Lung (tissue), 12 donors: ENCODE data around the gene PRR16. TPM values are rescaled to one million over a fixed set of nuclear protein-coding genes. Genes with fewer than 3 reads are reported as not detected.

ENCODE experiments used
- ATAC-seq: fragments of 200-7000 bp; cut with Tn5 transposase; one replicate; pipeline ENCODE4 v1.9.1; 2020; ENCODE audit warnings: moderate number of reproducible peaks; ENCODE audit not compliant: insufficient read depth, low FRiP score
- DNase-seq, 3 donors: peaks; one replicate each; pipeline ENCODE4 v3.0.0-alpha.2; 2013 to 2017
- H3K27ac ChIP-seq, 2 donors: one replicate each; pipeline ENCODE4 v1.5.1; 2013; ENCODE audit warnings: mild to moderate bottlenecking in 2 of 2, moderate library complexity in 2 of 2, control low read depth in 1 of 2, inconsistent platforms in 1 of 2, low read depth in 1 of 2, low read length in 1 of 2
- H3K27me3 ChIP-seq, 3 donors: one replicate each; pipeline ENCODE4 v1.5.1; 2013; ENCODE audit warnings: low read length in 2 of 3; ENCODE audit not compliant: control insufficient read depth in 3 of 3, insufficient read depth in 3 of 3
- H3K36me3 ChIP-seq, 4 donors: one replicate each; pipeline ENCODE4 v1.5.1; 2013; ENCODE audit warnings: low read length in 4 of 4, mild to moderate bottlenecking in 1 of 4, moderate library complexity in 1 of 4; ENCODE audit not compliant: control insufficient read depth in 4 of 4, insufficient read depth in 4 of 4
- H3K4me1 ChIP-seq, 5 donors: one replicate each; pipeline ENCODE4 v1.5.1; 2013; ENCODE audit warnings: low read length in 5 of 5, mild to moderate bottlenecking in 2 of 5, moderate library complexity in 1 of 5; ENCODE audit not compliant: control insufficient read depth in 5 of 5, insufficient read depth in 5 of 5
- H3K4me3 ChIP-seq: one replicate; pipeline ENCODE4 v1.5.1; 2013; ENCODE audit warnings: mild to moderate bottlenecking, control low read depth, moderate library complexity
- H3K9ac ChIP-seq, 2 donors: one replicate each; pipeline ENCODE4 v1.5.1; 2013; ENCODE audit warnings: low read length in 2 of 2, control low read depth in 1 of 2; ENCODE audit not compliant: insufficient read depth in 1 of 2
- H3K9me3 ChIP-seq, 4 donors: one replicate each; pipeline ENCODE4 v1.5.1; 2013; ENCODE audit warnings: low read length in 3 of 4, mild to moderate bottlenecking in 1 of 4, moderate library complexity in 1 of 4; ENCODE audit not compliant: control insufficient read depth in 4 of 4, insufficient read depth in 3 of 4
- WGBS, 2 donors: extraction: QIAGEN DNeasy Blood & Tissue Kit; methylation state at CpG; one replicate each; pipeline ENCODE4 v1.1.7; 2013; 5-methylcytosine and 5-hydroxymethylcytosine counted together
- polyA plus RNA-seq, 2 donors: library from polyadenylated mRNA; stranded (reverse); fragments of 200-250 nt; gene quantifications; one replicate each; pipeline ENCODE4 v1.2.1, GENCODE V29; 2013
- total RNA-seq, 2 donors: library from RNA; depleted of rRNA in 1 of 2; stranded (reverse); fragments of >200 nt in 1 of 2; gene quantifications; one replicate each; pipeline ENCODE4 v1.2.1, GENCODE V29; 2014 to 2021
- TF ChIP-seq, protein P1 (sequence below): IDR thresholded peaks from 2 replicates; pipeline ENCODE4 v1.5.1; 2012; ENCODE audit warnings: mild to moderate bottlenecking; ENCODE audit errors: control extremely low read depth, extremely low read depth
- donor health status: control.
- donor health status: control.
- donor health status: Bipolar disorder and iron deficiency.
- donor health status: healthy.
- donor health status: DM: yes; HTN: yes; CAD: no.

The PRR16 gene
- total and polyA plus RNA-seq, 4 donors: 1.1 to 6.6 (median 5.9) TPM

DNA sequence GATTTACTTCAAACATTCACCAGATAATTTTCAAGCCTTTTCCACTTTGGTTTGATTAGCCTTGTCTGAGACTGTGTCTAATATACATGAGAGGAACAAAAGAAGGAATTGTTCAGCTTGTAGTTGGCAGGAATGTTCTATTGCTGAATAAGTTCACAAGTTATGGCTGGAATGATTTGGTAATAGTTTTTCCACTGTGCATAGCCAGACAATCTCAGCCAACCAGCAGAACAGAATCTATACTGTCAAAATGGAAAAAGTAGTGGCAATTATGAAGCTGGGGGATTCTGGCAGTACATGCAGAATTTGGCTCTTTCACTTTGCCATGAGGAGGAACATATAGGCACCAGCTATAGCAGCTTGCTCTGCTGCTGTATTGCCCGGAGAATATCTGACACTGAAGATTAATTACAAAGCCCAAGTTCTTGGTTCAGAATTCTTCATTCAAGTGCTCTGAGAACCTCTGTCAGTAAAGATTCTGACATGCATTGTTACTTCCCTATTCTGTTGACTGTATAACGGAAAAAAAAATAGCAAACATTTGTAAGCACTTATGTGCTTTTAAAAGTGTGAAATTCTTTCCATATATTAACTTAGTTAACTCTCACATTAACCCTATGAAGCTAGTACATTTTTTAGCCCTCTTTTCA lies 150.6 kb downstream of the PRR16 start:
- peak in 2 of 3 donors; percentile 73 to 81 for DNase-seq
- WGBS, 2 donors: 10 to 22% methylated on average over 2 of the region's 2 CpGs

DNA sequence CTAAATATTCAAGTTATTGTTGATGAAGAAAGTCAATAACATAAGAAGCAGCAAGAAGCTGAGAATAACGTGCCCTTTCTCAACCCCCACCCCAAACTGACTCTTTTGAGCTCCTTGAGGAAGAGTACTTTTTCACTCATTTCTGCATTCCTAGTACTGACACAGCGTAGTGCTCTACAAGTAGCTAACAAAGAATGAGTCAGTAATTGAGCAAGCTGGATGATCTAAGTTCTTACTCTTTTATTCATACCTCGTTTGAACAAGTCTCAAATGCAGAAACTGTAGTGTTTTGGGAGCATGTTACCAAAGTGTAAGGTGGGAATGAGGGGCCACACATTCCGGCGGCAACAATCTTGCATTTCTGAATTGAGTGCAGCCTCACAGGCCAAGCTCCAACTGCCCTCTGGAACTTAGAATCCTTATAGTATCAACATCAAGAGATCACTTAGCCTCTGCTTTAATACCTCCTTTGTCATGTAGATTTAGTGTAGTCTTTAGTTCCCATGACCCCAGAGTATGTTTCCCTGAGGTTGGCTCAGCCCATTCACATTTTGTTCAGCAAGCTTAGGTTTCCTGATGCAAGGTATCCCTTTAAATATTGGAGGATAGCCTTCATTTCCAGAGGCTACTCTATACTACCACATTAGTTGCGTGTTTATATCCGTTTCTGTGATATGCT lies 152.0 kb downstream of the PRR16 start:
- no peaks in the 10 kb centered on the region for H3K27me3 ChIP-seq
- DNase-seq (no peak), ATAC-seq (no peak)
- 67 to 75% methylated on average over 7 of the region's 7 CpGs for WGBS, 2 donors
- H3K36me3 ChIP-seq: no peaks in the 10 kb centered on the region
- no peak overlapping the region for H3K9ac ChIP-seq
- no peak overlapping the region for H3K4me3 ChIP-seq
- H3K27ac ChIP-seq: no peak overlapping the region
- peaks cover 0 to 2% (median 0%) of the 10 kb centered on the region in 4 donors for H3K9me3 ChIP-seq
- peaks cover 0 to 12% (median 0%) of the 10 kb centered on the region in 5 donors for H3K4me1 ChIP-seq
- TF ChIP-seq, protein P1, sequence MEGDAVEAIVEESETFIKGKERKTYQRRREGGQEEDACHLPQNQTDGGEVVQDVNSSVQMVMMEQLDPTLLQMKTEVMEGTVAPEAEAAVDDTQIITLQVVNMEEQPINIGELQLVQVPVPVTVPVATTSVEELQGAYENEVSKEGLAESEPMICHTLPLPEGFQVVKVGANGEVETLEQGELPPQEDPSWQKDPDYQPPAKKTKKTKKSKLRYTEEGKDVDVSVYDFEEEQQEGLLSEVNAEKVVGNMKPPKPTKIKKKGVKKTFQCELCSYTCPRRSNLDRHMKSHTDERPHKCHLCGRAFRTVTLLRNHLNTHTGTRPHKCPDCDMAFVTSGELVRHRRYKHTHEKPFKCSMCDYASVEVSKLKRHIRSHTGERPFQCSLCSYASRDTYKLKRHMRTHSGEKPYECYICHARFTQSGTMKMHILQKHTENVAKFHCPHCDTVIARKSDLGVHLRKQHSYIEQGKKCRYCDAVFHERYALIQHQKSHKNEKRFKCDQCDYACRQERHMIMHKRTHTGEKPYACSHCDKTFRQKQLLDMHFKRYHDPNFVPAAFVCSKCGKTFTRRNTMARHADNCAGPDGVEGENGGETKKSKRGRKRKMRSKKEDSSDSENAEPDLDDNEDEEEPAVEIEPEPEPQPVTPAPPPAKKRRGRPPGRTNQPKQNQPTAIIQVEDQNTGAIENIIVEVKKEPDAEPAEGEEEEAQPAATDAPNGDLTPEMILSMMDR: no peak

More for the DNA sequence above, 150.6 kb downstream of the PRR16 start:
- no peak overlapping the region for H3K27ac ChIP-seq
- TF ChIP-seq, protein P1: no peak
- ATAC-seq: no peak
- no peaks in the 10 kb centered on the region for H3K36me3 ChIP-seq
- H3K4me3 ChIP-seq: no peak overlapping the region
- no peaks in the 10 kb centered on the region for H3K27me3 ChIP-seq
- peaks cover 0 to 12% (median 0%) of the 10 kb centered on the region in 5 donors for H3K4me1 ChIP-seq
- peaks cover 0 to 2% (median 0%) of the 10 kb centered on the region in 4 donors for H3K9me3 ChIP-seq
- H3K9ac ChIP-seq: no peak overlapping the region

DNA sequence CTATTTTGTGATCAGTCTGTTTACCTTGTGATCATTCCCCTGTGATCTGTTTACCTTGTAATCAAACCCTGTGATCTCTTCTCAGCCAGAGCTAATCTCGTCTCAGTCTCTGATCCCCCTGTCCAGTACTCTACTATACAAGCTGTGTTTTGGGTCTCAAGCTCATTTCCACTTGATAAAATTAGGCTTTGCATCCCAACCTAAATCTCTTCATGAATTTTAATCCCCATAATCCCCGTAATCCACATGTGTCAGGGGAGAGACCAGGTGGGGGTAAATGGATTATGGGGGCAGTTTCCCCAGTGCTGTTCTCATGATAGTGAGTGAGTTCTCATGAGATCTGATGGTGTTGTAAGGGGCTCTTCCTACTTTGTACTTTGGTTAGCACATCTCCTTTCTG lies 157.2 kb downstream of the PRR16 start:
- Histone ChIP-seq H3K9ac (no peak overlapping the region), H3K9me3 (no peaks in the 10 kb centered on the region), H3K27ac (no peak overlapping the region), H3K27me3 (no peaks in the 10 kb centered on the region), H3K36me3 (no peaks in the 10 kb centered on the region), H3K4me1 (peaks cover 0 to 1% (median 0%) of the 10 kb centered on the region in 5 donors), H3K4me3 (no peak overlapping the region)
- WGBS, 2 donors: 68 to 84% methylated on average over 2 of the region's 2 CpGs
- DNase-seq (no peak), ATAC-seq (no peak)
- TF ChIP-seq, protein P1: no peak
